ENCODE measurements around the gene RNF213. TPM values are rescaled to one million over a fixed set of nuclear protein-coding genes. Genes with fewer than 3 reads are reported as not detected.

Gene RNF213
- total and polyA plus RNA-seq, 10 of the 15 experiments (the other 5 are each of a cell fraction or from before 2014, with no cell fraction given): 18.6 to 145 (median 65.8) TPM

GRCh38 chr17:80353718-80354275 lies 93.1 kb downstream of the RNF213 start (continued):
- TF ChIP-seq POLR2AphosphoS2 (IDR thresholded peaks at IDR 0.05; ENCODE audit: low read depth, low read length): no peak
- no peak for TF ChIP-seq HDGF (IDR thresholded peaks at IDR 0.05)
- no peak for TF ChIP-seq SREBF2 (IDR thresholded peaks at IDR 0.05; ENCODE audit: low read length)
- no peak for TF ChIP-seq YY1 (IDR thresholded peaks at IDR 0.05; ENCODE audit: low read depth, low read length)
- no peak for TF ChIP-seq FOXM1 (IDR thresholded peaks at IDR 0.05; ENCODE audit: low read depth, low read length)
- TF ChIP-seq E2F4 (IDR thresholded peaks at IDR 0.05; ENCODE audit: low read depth, low read length): no peak
- no peak for TF ChIP-seq MEF2A (IDR thresholded peaks at IDR 0.05; ENCODE audit: insufficient read depth, low read depth, low read length)
- no peak for TF ChIP-seq REST (IDR thresholded peaks at IDR 0.05; ENCODE audit: low read depth, low read length)
- TF ChIP-seq CREB1 (IDR thresholded peaks at IDR 0.05; ENCODE audit: low read depth): no peak

- Histone ChIP-seq H3K36me3 (ENCODE audit: control insufficient read depth in 2 of 2, insufficient read depth in 2 of 2, low read length in 1 of 2) (peaks cover 34 to 44% of the 10 kb centered on the region in 2 experiments), H3K4me3 (no peak overlapping the region), H3K4me1 (ENCODE audit: control insufficient read depth, insufficient read depth, low read length) (no peaks in the 10 kb centered on the region), H4K20me1 (ENCODE audit: control insufficient read depth, insufficient read depth) (no peaks in the 10 kb centered on the region), H3K9me3 (replicated peaks; ENCODE audit: control insufficient read depth, insufficient read depth, low read length) (no peaks in the 10 kb centered on the region), H2AFZ (ENCODE audit: control insufficient read depth, low read depth, low read length) (no peak overlapping the region), H3K27ac (ENCODE audit: control insufficient read depth, insufficient read depth) (no peak overlapping the region), H3K79me2 (ENCODE audit: control insufficient read depth, insufficient read depth, low read length) (no peaks in the 10 kb centered on the region), H3K4me2 (ENCODE audit: control insufficient read depth, insufficient read depth) (no peak overlapping the region), H3K9ac (ENCODE audit: control insufficient read depth, insufficient read depth, low read length) (no peak overlapping the region), H3K27me3 (replicated peaks in 1 of 2; ENCODE audit: control insufficient read depth in 2 of 2, insufficient read depth in 2 of 2, low read length in 1 of 2) (no peaks in the 10 kb centered on the region)
- ChIA-PET SMC1A (ENCODE audit: uncharacterized antibody, unreplicated experiment) (no interaction called here), CTCF (no interaction called here), RAD21 (ENCODE audit: unreplicated experiment) (no interaction called here), POLR2A (no interaction called here)
- FAIRE-seq (no peak), DNase-seq (ENCODE audit: low read depth, low spot score) (no peak), ATAC-seq (no peak)
- intact Hi-C loops (cut with micrococcal nuclease; ENCODE audit: unreplicated experiment): no loop called here
- no peak for TF ChIP-seq ZNF207 (IDR thresholded peaks at IDR 0.05; ENCODE audit: borderline replicate concordance)
- TF ChIP-seq NFYA (IDR thresholded peaks at IDR 0.05; ENCODE audit: borderline replicate concordance, low read depth, low read length): no peak
- no peak for TF ChIP-seq RUNX3 (IDR thresholded peaks at IDR 0.05; ENCODE audit: low read length)
- no peak for TF ChIP-seq PML (IDR thresholded peaks at IDR 0.05; ENCODE audit: low read length)
- TF ChIP-seq SREBF2 (IDR thresholded peaks at IDR 0.05; ENCODE audit: low read length): no peak
- TF ChIP-seq RAD51 (IDR thresholded peaks at IDR 0.05): no peak
- no peak for TF ChIP-seq CHD2 (IDR thresholded peaks at IDR 0.05; ENCODE audit: borderline replicate concordance, low read depth, low read length)
- no peak for TF ChIP-seq MLLT1 (IDR thresholded peaks at IDR 0.05)
- TF ChIP-seq MEF2B (IDR thresholded peaks at IDR 0.05; ENCODE audit: partially characterized antibody, poor library complexity, severe bottlenecking): no peak
- TF ChIP-seq TARDBP (IDR thresholded peaks at IDR 0.05; ENCODE audit: borderline replicate concordance): no peak
- in situ Hi-C loops (cut with MboI): no loop called here
- 93% methylated on average over 9 of the region's 9 CpGs for WGBS (ENCODE audit: insufficient coverage, insufficient replicate concordance, low lambda C conversion rate, missing lambda C conversion rate)
- no TSS peak for BruUV-seq (replicated peaks)
These were observed 93.7 kb downstream of the RNF213 start for GRCh38 chr17:80354336-80354735.

All from GM12878 (cell line).